ENCODE data around the gene EPHB1. TPM values are rescaled to one million over a fixed set of nuclear protein-coding genes. Genes with fewer than 3 reads are reported as not detected.
"Not testable (repeated sequence)": the region's sequence is repeated elsewhere in the genome, so short reads cannot be mapped to it uniquely, and the experiment has no call there.

EPHB1 gene
- polyA plus RNA-seq, 1 experiment = 0.50 TPM

DNA sequence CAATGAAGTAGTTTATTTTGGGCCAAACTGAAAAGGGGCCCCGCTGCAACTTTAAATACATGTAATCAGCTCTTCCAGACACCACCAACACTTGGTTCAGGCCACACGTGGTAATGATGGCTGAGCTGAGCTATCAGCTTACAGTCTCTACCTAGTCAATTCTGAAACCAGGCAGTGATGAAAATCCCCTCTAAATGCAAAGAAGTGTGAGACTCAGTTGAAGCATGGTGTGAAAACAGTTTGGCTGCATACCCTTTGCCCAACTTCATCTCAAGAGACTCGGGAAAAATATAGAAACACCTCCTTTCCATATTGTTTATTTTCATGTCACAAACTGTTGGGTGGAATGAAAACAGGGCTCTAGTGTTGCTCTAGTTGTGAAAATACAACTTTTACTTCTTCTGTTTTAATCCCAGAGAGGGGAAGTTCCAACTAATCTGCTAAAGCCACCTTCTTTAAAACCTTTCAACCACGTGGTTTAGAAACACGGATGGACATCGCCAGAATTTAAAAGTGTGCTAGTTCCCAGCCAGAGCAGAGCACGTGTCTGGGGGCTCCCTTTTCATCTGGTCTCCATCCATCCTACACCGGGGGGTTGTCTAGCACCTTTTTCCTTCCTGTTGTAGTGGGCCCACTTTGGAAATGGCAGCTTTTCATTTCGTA, 229.1 kb downstream of the EPHB1 start:
- Histone ChIP-seq H3K4me3 (ENCODE audit: low read depth, low read length) (no peak overlapping the region), H3K36me3 (ENCODE audit: control insufficient read depth, insufficient read depth, low read length) (no peaks in the 10 kb centered on the region), H3K27me3 (ENCODE audit: control insufficient read depth, insufficient read depth, low read length) (no peaks in the 10 kb centered on the region)
- ChIA-PET CTCF (no interaction called here), POLR2A (no interaction called here)
- no peak for DNase-seq (ENCODE audit: low read depth)
- TF ChIP-seq, protein P1, sequence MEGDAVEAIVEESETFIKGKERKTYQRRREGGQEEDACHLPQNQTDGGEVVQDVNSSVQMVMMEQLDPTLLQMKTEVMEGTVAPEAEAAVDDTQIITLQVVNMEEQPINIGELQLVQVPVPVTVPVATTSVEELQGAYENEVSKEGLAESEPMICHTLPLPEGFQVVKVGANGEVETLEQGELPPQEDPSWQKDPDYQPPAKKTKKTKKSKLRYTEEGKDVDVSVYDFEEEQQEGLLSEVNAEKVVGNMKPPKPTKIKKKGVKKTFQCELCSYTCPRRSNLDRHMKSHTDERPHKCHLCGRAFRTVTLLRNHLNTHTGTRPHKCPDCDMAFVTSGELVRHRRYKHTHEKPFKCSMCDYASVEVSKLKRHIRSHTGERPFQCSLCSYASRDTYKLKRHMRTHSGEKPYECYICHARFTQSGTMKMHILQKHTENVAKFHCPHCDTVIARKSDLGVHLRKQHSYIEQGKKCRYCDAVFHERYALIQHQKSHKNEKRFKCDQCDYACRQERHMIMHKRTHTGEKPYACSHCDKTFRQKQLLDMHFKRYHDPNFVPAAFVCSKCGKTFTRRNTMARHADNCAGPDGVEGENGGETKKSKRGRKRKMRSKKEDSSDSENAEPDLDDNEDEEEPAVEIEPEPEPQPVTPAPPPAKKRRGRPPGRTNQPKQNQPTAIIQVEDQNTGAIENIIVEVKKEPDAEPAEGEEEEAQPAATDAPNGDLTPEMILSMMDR (IDR thresholded peaks at IDR 0.05; ENCODE audit: insufficient read depth, low read depth, low read length) = no peak

DNA sequence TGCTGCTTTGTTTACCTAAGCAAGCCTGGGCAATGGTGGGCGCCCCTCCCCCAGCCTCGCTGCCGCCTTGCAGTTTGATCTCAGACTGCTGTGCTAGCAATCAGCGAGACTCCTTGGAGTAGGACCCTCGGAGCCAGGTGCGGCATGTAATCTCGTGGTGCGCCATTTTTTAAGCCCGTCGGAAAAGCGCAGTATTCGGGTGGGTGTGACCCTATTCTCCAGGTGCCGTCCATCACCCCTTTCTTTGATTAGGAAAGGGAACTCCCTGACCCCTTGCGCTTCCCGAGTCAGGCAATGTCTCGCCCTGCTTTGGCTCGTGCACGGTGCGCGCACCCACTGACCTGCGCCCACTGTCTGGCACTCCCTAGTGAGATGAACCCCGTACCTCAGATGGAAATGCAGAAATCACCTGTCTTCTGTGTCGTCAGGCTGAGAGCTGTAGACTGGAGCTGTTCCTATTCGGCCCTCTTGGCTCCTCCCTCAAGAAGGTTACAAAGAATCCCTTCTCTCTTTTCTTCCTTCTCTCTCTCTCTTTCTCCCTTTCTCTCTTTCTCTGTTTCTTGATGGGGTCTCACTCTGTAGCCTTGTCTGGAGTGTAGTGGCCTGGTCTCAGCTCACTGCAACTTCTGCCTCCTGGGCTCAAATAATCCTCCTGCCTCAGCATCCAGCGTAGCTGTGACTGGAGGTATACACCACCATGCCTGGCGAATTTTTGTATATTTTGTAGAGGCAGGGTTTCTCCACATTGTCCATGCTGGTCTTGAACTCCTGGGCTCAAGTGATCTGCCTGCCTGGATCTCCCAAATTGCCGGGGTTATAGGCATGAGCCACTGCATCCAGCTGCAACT, 235.9 kb downstream of the EPHB1 start:
- H3K36me3 ChIP-seq (ENCODE audit: control insufficient read depth, insufficient read depth, low read length); H3K4me3 ChIP-seq (ENCODE audit: low read depth, low read length); POLR2A ChIA-PET; CTCF ChIA-PET; DNase-seq (ENCODE audit: low read depth); H3K27me3 ChIP-seq (ENCODE audit: control insufficient read depth, insufficient read depth, low read length): not testable (repeated sequence)

DNA sequence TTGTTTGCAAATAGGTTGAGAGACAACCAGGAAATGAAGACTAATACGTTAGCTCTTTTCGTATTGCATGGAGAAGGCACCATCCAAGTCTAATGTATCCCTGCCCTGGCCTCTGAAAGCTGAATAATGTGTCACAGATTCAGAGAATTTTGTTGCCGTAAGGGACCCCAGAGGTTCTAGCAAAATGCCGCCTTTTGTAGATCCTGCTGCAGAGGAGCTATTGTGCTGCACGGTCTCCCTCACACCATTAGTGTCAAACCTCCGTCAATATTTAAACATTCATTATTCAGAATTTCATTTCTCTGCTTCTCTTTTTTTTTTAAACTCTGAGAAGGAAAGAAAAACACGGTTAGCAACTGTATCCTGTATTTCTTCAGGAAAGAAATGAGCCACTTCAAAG, 238.7 kb downstream of the EPHB1 start:
- Histone ChIP-seq H3K27me3 (ENCODE audit: control insufficient read depth, insufficient read depth, low read length) (no peaks in the 10 kb centered on the region), H3K4me3 (ENCODE audit: low read depth, low read length) (no peak overlapping the region), H3K36me3 (ENCODE audit: control insufficient read depth, insufficient read depth, low read length) (no peaks in the 10 kb centered on the region)
- no peak for DNase-seq (ENCODE audit: low read depth)
- ChIA-PET POLR2A (no interaction called here), CTCF (interaction anchor here (0.9 kb wide), 1 partner anchor 34 kb away, joined by 3 read pairs; no protein-coding TSS in a partner anchor)
- TF ChIP-seq, protein P1 (IDR thresholded peaks at IDR 0.05; ENCODE audit: insufficient read depth, low read depth, low read length) = no peak

DNA sequence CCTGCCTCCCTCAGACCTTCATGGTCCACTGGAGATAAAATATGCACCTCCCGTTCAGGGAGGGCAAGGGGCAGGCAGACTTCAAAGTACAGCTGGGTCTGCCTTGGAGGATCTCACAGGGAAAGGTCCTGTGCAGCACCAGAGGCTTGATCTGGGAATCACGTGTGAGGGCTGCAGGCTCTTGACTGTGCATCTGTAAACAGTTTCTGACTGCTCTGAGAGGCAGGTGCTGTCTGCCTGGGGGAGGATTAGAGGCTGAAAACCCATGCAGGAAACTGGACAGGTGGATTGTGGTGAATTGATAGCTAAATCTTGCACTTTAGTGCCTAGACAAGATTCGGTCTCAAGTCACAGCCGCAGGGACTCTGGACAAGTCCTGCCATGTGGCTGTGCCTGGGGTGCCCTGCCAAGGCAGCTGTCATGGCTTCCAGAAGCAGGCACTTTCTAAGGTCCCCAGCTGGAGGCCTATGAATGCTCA, 239.3 kb downstream of the EPHB1 start:
- Histone ChIP-seq H3K36me3 (ENCODE audit: control insufficient read depth, insufficient read depth, low read length) (no peaks in the 10 kb centered on the region), H3K27me3 (ENCODE audit: control insufficient read depth, insufficient read depth, low read length) (no peaks in the 10 kb centered on the region), H3K4me3 (ENCODE audit: low read depth, low read length) (no peak overlapping the region)
- TF ChIP-seq, protein P1 (IDR thresholded peaks at IDR 0.05; ENCODE audit: insufficient read depth, low read depth, low read length) = no peak
- DNase-seq (ENCODE audit: low read depth) = no peak
- ChIA-PET POLR2A (no interaction called here), CTCF (interaction anchor here (0.9 kb wide), 1 partner anchor 34 kb away, joined by 3 read pairs; no protein-coding TSS in a partner anchor)

DNA sequence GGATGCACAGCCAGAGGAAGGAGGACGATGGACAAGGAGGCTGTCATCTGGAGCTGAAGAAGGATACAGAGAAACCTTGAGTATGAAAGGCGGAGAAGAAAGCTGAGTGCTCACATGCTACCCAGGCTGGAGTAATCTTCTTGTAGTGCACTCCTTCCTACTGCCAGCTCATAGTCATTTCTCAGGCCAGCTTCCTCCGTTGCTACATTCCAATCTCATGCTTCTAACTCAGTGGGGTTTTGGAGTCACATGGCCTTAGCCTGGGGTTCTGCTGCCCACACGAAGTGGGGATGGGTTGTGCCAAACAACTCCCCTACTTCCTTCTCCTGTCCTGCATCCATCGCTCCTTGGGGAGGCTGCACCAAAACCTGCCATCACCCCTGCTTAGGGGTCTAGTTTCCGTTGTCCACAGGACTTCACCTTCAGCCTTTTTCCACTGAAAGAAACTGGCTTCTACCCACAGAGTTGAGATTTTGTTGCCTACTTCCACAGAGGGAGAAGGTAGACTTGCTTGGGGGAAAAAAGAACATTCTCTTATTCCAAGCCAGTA, 239.9 kb downstream of the EPHB1 start:
- POLR2A ChIA-PET = no interaction called here
- no peak for DNase-seq (ENCODE audit: low read depth)
- Histone ChIP-seq H3K27me3 (ENCODE audit: control insufficient read depth, insufficient read depth, low read length) (no peaks in the 10 kb centered on the region), H3K36me3 (ENCODE audit: control insufficient read depth, insufficient read depth, low read length) (no peaks in the 10 kb centered on the region), H3K4me3 (ENCODE audit: low read depth, low read length) (no peak overlapping the region)
- TF ChIP-seq, protein P1 (IDR thresholded peaks at IDR 0.05; ENCODE audit: insufficient read depth, low read depth, low read length) = no peak
- CTCF ChIA-PET = no interaction called here

Measured in BJ (cell line).